ENCODE data around the gene NXPH4. TPM values are rescaled to one million over a fixed set of nuclear protein-coding genes. Genes with fewer than 3 reads are reported as not detected.
A peak's percentile ranks its signal among the peaks of the same experiment; 100 is the strongest.

The NXPH4 gene
- total and polyA plus RNA-seq, 5 experiments from 2014 or later, result 0.41 to 0.55 TPM; not detected in 3

GRCh38 chr12:57218030-57218853, 1.6 kb downstream of the NXPH4 start:
- ATAC-seq, result no peak
- DNase-seq, result no peak
- POLR2A ChIA-PET, result interaction anchor here (0.6 to 1.1 kb wide), 3 partner anchors 11 to 495 kb away, joined by 4 to 5 read pairs (median 4); partner anchors contain the start of gene SHMT2
- H3K4me3 Mint-ChIP-seq, result peak overlapping the region; percentile 29 to 88 (median 56)
- H3K27me3 Mint-ChIP-seq, result peaks cover 62 to 94% (median 84%) of the 10 kb centered on the region in 5 donors
- peaks cover 43 to 74% (median 67%) of the 10 kb centered on the region in 4 donors for H3K4me1 Mint-ChIP-seq
- H3K27ac Mint-ChIP-seq, result peak overlapping the region in 1 of 10 donors; percentile 13
- H3K36me3 Mint-ChIP-seq, result peaks cover 0 to 9% (median 0%) of the 10 kb centered on the region in 3 donors
- H3K9me3 Mint-ChIP-seq, result no peaks in the 10 kb centered on the region

GRCh38 chr12:57219205-57219992, 2.8 kb downstream of the NXPH4 start:
- DNase-seq, result no peak
- H3K4me3 Mint-ChIP-seq, result peak overlapping the region in 3 of 10 donors; percentile 3 to 49 (median 30)
- H3K4me1 Mint-ChIP-seq, result peaks cover 36 to 69% (median 60%) of the 10 kb centered on the region in 4 donors
- ATAC-seq, result no peak
- peaks cover 0 to 9% (median 0%) of the 10 kb centered on the region in 3 donors for H3K36me3 Mint-ChIP-seq
- POLR2A ChIA-PET, result interaction anchor here (1.2 kb wide), 1 partner anchor 10 kb away, joined by 5 read pairs; the partner anchor contains the start of gene SHMT2
- peaks cover 55 to 94% (median 84%) of the 10 kb centered on the region in 5 donors for H3K27me3 Mint-ChIP-seq
- no peaks in the 10 kb centered on the region for H3K9me3 Mint-ChIP-seq
- H3K27ac Mint-ChIP-seq, result peak overlapping the region in 1 of 10 donors; percentile 1

- Mint-ChIP-seq H3K27me3 (peaks cover 50 to 92% (median 77%) of the 10 kb centered on the region in 5 donors), H3K4me3 (peak overlapping the region in 2 of 10 donors; percentile 7 to 49), H3K27ac (peak overlapping the region in 1 of 10 donors; percentile 1), H3K36me3 (peaks cover 0 to 9% (median 0%) of the 10 kb centered on the region in 3 donors), H3K4me1 (peaks cover 30 to 66% (median 59%) of the 10 kb centered on the region in 4 donors), H3K9me3 (no peaks in the 10 kb centered on the region)
- POLR2A ChIA-PET, result interaction anchor here (1.2 kb wide), 1 partner anchor 9 kb away, joined by 5 read pairs; the partner anchor contains the start of gene SHMT2
- DNase-seq (no peak), ATAC-seq (no peak)
Measured at GRCh38 chr12:57219993-57220754, 3.6 kb downstream of the NXPH4 start.

- POLR2A ChIA-PET, result interaction anchor here (1.1 kb wide), 1 partner anchor 18 kb away, joined by 3 read pairs; no protein-coding TSS in a partner anchor
- H3K4me1 Mint-ChIP-seq, result peaks cover 27 to 66% (median 58%) of the 10 kb centered on the region in 4 donors
- H3K27ac Mint-ChIP-seq, result no peak overlapping the region
Measured at GRCh38 chr12:57220770-57221168, 4.2 kb downstream of the NXPH4 start.

GRCh38 chr12:57221169-57221917, 4.7 kb downstream of the NXPH4 start:
- Mint-ChIP-seq H3K27me3 (peaks cover 48 to 93% (median 78%) of the 10 kb centered on the region in 5 donors), H3K9me3 (peaks cover 0 to 2% (median 0%) of the 10 kb centered on the region in 9 donors), H3K4me3 (peak overlapping the region in 4 of 10 donors; percentile 1 to 36 (median 24)), H3K36me3 (peaks cover 0 to 6% (median 2%) of the 10 kb centered on the region in 3 donors), H3K27ac (peak overlapping the region in 1 of 10 donors; percentile 12), H3K4me1 (peaks cover 28 to 68% (median 58%) of the 10 kb centered on the region in 4 donors)
- no peak for DNase-seq
- ATAC-seq, result no peak
- POLR2A ChIA-PET, result interaction anchor here (0.7 to 1.1 kb wide), 2 partner anchors 18 to 22 kb away, joined by 3 read pairs; no protein-coding TSS in a partner anchor

More at GRCh38 chr12:57220770-57221168, 4.2 kb downstream of the NXPH4 start:
- no peak for DNase-seq
- Mint-ChIP-seq H3K9me3 (peaks cover 0 to 2% (median 0%) of the 10 kb centered on the region in 9 donors), H3K27me3 (peaks cover 47 to 92% (median 77%) of the 10 kb centered on the region in 5 donors), H3K36me3 (peaks cover 0 to 6% (median 2%) of the 10 kb centered on the region in 3 donors), H3K4me3 (peak overlapping the region in 4 of 10 donors; percentile 6 to 36 (median 18))
- ATAC-seq, result no peak

GRCh38 chr12:57222286-57223190, 5.9 kb downstream of the NXPH4 start:
- peak overlapping the region in 3 of 10 donors; percentile 23 to 75 (median 29) for H3K27ac Mint-ChIP-seq
- H3K36me3 Mint-ChIP-seq, result peaks cover 0 to 6% (median 2%) of the 10 kb centered on the region in 3 donors
- peak overlapping the region in 5 of 10 donors; percentile 3 to 55 (median 31) for H3K4me3 Mint-ChIP-seq

GRCh38 chr12:57223191-57224165, 6.9 kb downstream of the NXPH4 start:
- DNase-seq, result no peak

More at GRCh38 chr12:57222286-57223190, 5.9 kb downstream of the NXPH4 start:
- Mint-ChIP-seq H3K9me3 (peaks cover 0 to 2% (median 0%) of the 10 kb centered on the region in 9 donors), H3K27me3 (peaks cover 52 to 98% (median 78%) of the 10 kb centered on the region in 5 donors), H3K4me1 (peaks cover 30 to 75% (median 62%) of the 10 kb centered on the region in 4 donors)
- POLR2A ChIA-PET, result interaction anchor here (0.6 to 5.7 kb wide), 4 partner anchors 9 to 216 kb away, joined by 3 to 40 read pairs (median 3); a partner anchor contains a TSS
- no peak for ATAC-seq
- DNase-seq, result peak in 1 of 10 donors; percentile 22

GRCh38 chr12:57224278-57224972, 7.8 kb downstream of the NXPH4 start:
- H3K27me3 Mint-ChIP-seq, result peaks cover 42 to 84% (median 62%) of the 10 kb centered on the region in 5 donors
- peaks cover 0 to 2% (median 0%) of the 10 kb centered on the region in 9 donors for H3K9me3 Mint-ChIP-seq
- DNase-seq (no peak), ATAC-seq (no peak)
- peaks cover 0 to 6% (median 2%) of the 10 kb centered on the region in 3 donors for H3K36me3 Mint-ChIP-seq
- peaks cover 37 to 82% (median 65%) of the 10 kb centered on the region in 4 donors for H3K4me1 Mint-ChIP-seq
- H3K27ac Mint-ChIP-seq, result no peak overlapping the region
- peak overlapping the region in 3 of 10 donors; percentile 22 to 53 (median 30) for H3K4me3 Mint-ChIP-seq
- POLR2A ChIA-PET, result interaction anchor here (1.1 to 5.7 kb wide), 2 partner anchors 13 to 17 kb away, joined by 3 to 40 read pairs; a partner anchor contains a TSS

More at GRCh38 chr12:57223191-57224165, 6.9 kb downstream of the NXPH4 start:
- peaks cover 33 to 74% (median 59%) of the 10 kb centered on the region in 4 donors for H3K4me1 Mint-ChIP-seq
- H3K27me3 Mint-ChIP-seq, result peaks cover 49 to 94% (median 72%) of the 10 kb centered on the region in 5 donors
- H3K9me3 Mint-ChIP-seq, result peaks cover 0 to 2% (median 0%) of the 10 kb centered on the region in 9 donors
- POLR2A ChIA-PET, result interaction anchor here (0.6 to 5.7 kb wide), 6 partner anchors 9 to 217 kb away, joined by 3 to 40 read pairs (median 3); a partner anchor contains a TSS
- peak overlapping the region in 4 of 10 donors; percentile 23 to 75 (median 41) for H3K27ac Mint-ChIP-seq
- H3K4me3 Mint-ChIP-seq, result peak overlapping the region in 4 of 10 donors; percentile 31 to 55 (median 46)
- ATAC-seq, result peak; percentile 19
- peaks cover 0 to 6% (median 2%) of the 10 kb centered on the region in 3 donors for H3K36me3 Mint-ChIP-seq

All from naive thymus-derived CD8-positive, alpha-beta T cell (primary cell).